MCF 10A (cell line): Measurements from ENCODE around the gene HAVCR2. TPM values are rescaled to one million over a fixed set of nuclear protein-coding genes. Genes with fewer than 3 reads are reported as not detected.

ENCODE experiments used
- BruUV-seq: library from RNA; stranded (reverse); fragments of 400-500 nt; replicated peaks from 2 replicates; lab custom pipeline; 2021; lab: Mats Ljungman, UMichigan
- CTCF ChIA-PET: fragments of 300-600 bp; sonication (Branson Sonifier 250); formaldehyde crosslinking; extraction: SDS; loops from one replicate; lab custom pipeline; 2021; ENCODE audit warnings: antibody characterized with exemption, inconsistent platforms; lab: Yijun Ruan, JAX
- POLR2A ChIA-PET: fragments of 300-600, 350-650 bp; sonication (Branson Sonifier 250); formaldehyde crosslinking; extraction: SDS; loops from one replicate; lab custom pipeline; 2020; ENCODE audit warnings: antibody characterized with exemption, inconsistent platforms; lab: Yijun Ruan, JAX
- DNase-seq: peaks from one replicate; pipeline ENCODE4 v3.0.0-alpha.2; 2018; ENCODE audit not compliant: unreplicated experiment
- H3K27ac Mint-ChIP-seq: one replicate; pipeline ENCODE4 v1.8.0; 2022; ENCODE audit warnings: mild to moderate bottlenecking, low read depth, mixed read lengths; ENCODE audit not compliant: unreplicated experiment
- H3K27me3 Mint-ChIP-seq: one replicate; pipeline ENCODE4 v1.8.0; 2022; ENCODE audit warnings: mixed read lengths; ENCODE audit not compliant: insufficient read depth, unreplicated experiment
- H3K36me3 Mint-ChIP-seq: one replicate; pipeline ENCODE4 v1.8.0; 2022; ENCODE audit warnings: mild to moderate bottlenecking, moderate library complexity, mixed read lengths; ENCODE audit not compliant: insufficient read depth, unreplicated experiment
- H3K4me1 Mint-ChIP-seq: one replicate; pipeline ENCODE4 v1.8.0; 2022; ENCODE audit warnings: mixed read lengths; ENCODE audit not compliant: insufficient read depth, unreplicated experiment
- H3K4me3 Mint-ChIP-seq: one replicate; pipeline ENCODE4 v1.8.0; 2022; ENCODE audit warnings: mild to moderate bottlenecking, moderate library complexity, mixed read lengths; ENCODE audit not compliant: unreplicated experiment
- H3K9me3 Mint-ChIP-seq: one replicate; pipeline ENCODE4 v1.8.0; 2022; ENCODE audit warnings: mixed read lengths; ENCODE audit not compliant: unreplicated experiment
- CTCF ChIP-seq: fragments of 200-600 bp; IDR thresholded peaks from one replicate; pipeline ENCODE4 v1.8.0; 2022; ENCODE audit warnings: antibody characterized with exemption, mild to moderate bottlenecking; ENCODE audit not compliant: unreplicated experiment
- intact Hi-C: fragments of 100-400 bp; cut with micrococcal nuclease; formaldehyde crosslinking; loops from 2 replicates; pipeline ENCODE4 v1.14.1; 2022
- total RNA-seq: library from RNA; stranded (reverse); gene quantifications from 2 replicates; pipeline ENCODE4 v1.2.3, GENCODE V29; 2022

Gene HAVCR2
- total RNA-seq, 1 experiment from 2014 or later, result not detected

- Mint-ChIP-seq H3K27ac (no peak overlapping the region), H3K4me1 (no peaks in the 10 kb centered on the region), H3K36me3 (no peaks in the 10 kb centered on the region), H3K9me3 (no peaks in the 10 kb centered on the region), H3K27me3 (no peaks in the 10 kb centered on the region), H3K4me3 (no peak overlapping the region)
- ChIA-PET CTCF (interaction anchor here (0.5 to 0.9 kb wide), 2 partner anchors 271 to 1078 kb away, joined by 3 read pairs; no protein-coding TSS in a partner anchor), POLR2A (no interaction called here)
- intact Hi-C loops, result no loop called here
- no peak for TF ChIP-seq CTCF
- DNase-seq, result no peak
- no TSS peak for BruUV-seq
These were observed 22.9 kb downstream of the HAVCR2 start for GRCh38 chr5:157085930-157086329.

- POLR2A ChIA-PET, result no interaction called here
- Mint-ChIP-seq H3K4me3 (no peak overlapping the region), H3K9me3 (no peaks in the 10 kb centered on the region), H3K27ac (no peak overlapping the region), H3K27me3 (no peaks in the 10 kb centered on the region), H3K36me3 (no peaks in the 10 kb centered on the region), H3K4me1 (peaks cover 5% of the 10 kb centered on the region)
- BruUV-seq, result no TSS peak
- intact Hi-C loops, result no loop called here
- no peak for DNase-seq
- TF ChIP-seq CTCF, result no peak
- CTCF ChIA-PET, result interaction anchor here (0.7 kb wide), 1 partner anchor 15 kb away, joined by 3 read pairs; no protein-coding TSS in a partner anchor
These were observed 28.6 kb downstream of the HAVCR2 start for GRCh38 chr5:157080286-157080685.

- no peaks in the 10 kb centered on the region for H3K9me3 Mint-ChIP-seq
- BruUV-seq, result no TSS peak
- peaks cover 16% of the 10 kb centered on the region for H3K4me1 Mint-ChIP-seq
- ChIA-PET POLR2A (interaction anchor here (0.6 to 1.8 kb wide), 2 partner anchors 66 to 1719 kb away, joined by 3 to 10 read pairs; partner anchors contain the start of gene MED7), CTCF (interaction anchor here (0.6 to 4.3 kb wide), 5 partner anchors 12 to 256 kb away, joined by 3 to 10 read pairs (median 3); no protein-coding TSS in a partner anchor)
- H3K27ac Mint-ChIP-seq, result no peak overlapping the region
- H3K4me3 Mint-ChIP-seq, result no peak overlapping the region
- DNase-seq, result peak; percentile 77
- intact Hi-C loops, result no loop called here
- no peak for TF ChIP-seq CTCF
- H3K27me3 Mint-ChIP-seq, result no peaks in the 10 kb centered on the region
- H3K36me3 Mint-ChIP-seq, result no peaks in the 10 kb centered on the region
These were observed 32.3 kb downstream of the HAVCR2 start for GRCh38 chr5:157076558-157076957.

GRCh38 chr5:157072508-157072907 lies 36.3 kb downstream of the HAVCR2 start:
- Mint-ChIP-seq H3K27me3 (no peaks in the 10 kb centered on the region), H3K4me1 (peaks cover 16% of the 10 kb centered on the region), H3K36me3 (no peaks in the 10 kb centered on the region), H3K9me3 (no peaks in the 10 kb centered on the region), H3K4me3 (no peak overlapping the region), H3K27ac (no peak overlapping the region)
- no TSS peak for BruUV-seq
- POLR2A ChIA-PET, result no interaction called here
- no peak for TF ChIP-seq CTCF
- CTCF ChIA-PET, result interaction anchor here (0.6 kb wide), 1 partner anchor 77 kb away, joined by 3 read pairs; no protein-coding TSS in a partner anchor
- intact Hi-C loops, result no loop called here
- no peak for DNase-seq
